Hindlimb muscle (tissue), 1 donor: Measurements from ENCODE around the gene COL4A2. TPM values are rescaled to one million over a fixed set of nuclear protein-coding genes. Genes with fewer than 3 reads are reported as not detected.
"Not testable (repeated sequence)": the region's sequence is repeated elsewhere in the genome, so short reads cannot be mapped to it uniquely, and the experiment has no call there.

Source experiments
- DNase-seq: peaks from one replicate; pipeline ENCODE4 v3.0.0-alpha.2; 2013
- polyA plus RNA-seq: library from polyadenylated mRNA; unstranded; fragments of 120-200 nt; gene quantifications from one replicate; pipeline ENCODE4 v1.2.1, GENCODE V29; 2013; ENCODE audit not compliant: insufficient read length

COL4A2 gene
- polyA plus RNA-seq, 1 donor = 562 TPM

DNA sequence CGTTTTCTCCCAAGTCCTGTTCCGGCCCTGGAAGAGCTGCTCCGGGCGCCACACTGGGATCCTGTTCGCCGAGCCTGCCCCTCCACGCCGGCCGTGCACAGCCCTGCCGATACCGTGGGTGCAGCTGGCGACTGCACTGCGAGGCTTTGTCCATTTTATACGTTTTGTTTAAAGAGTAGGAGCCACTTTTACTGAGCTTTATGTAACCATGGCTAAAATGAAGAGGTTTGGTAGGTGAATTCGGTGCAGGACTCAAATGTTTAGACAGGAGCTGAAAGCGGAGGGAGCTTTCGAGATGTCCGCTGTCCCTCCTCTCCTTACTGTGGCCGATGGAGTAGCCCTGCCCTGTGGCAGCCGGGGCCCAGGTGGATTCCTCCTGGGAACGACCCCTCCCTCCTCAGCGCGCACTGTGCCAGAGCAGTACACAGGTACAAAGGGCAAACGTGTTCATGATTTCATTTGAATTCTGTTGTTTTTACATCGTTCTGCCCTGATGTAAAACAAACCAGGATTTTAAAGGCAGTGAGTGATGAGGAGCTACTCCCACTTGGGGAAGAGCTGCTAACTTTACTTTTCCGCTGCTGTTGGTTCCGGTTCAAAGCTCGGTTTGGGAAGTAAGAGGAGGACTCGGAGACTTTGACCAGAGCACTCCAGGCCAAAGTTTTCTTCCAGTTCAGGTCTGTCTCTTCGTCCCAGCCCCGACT lies 1.7 kb downstream of the COL4A2 start:
- no peak for DNase-seq

DNA sequence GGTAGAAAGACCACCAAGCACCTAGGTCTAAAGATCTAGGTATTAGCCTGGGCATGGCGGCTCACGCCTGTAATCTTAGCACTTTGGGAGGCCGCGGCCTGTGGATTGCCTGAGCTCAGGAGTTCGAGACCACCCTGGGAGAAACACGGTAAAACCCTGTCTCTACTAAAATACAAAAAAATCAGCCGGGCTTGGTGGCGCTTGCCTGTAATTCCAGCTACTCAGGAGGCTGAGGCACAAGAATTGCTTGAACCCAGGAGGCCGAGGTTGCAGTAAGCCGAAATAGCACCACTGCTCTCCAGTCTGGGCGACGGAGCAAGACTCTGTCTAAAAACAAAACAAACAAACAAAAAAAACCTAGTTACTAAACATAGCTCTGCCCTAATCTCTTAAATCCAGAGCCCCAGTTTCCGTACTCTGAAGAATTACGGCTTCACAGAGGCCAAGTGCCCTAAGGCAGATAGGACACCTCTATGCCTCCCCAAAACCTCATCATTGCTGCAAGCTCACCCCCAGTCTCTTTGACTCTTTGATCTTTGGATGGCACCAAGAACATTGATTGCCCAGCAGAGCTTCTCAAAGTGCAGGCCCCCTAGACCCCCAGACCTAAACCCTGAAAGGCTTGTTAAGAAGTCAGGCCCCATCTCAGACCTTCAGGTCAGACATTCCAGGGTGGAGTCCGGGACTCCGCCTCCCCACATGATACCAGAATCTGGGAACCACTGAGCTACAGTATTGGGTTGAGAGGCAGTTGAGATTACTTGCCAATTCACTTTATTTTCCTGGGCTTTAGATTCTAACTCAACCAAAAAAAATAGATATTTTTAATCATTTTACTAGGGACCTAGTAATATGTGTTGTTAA lies 2.8 kb downstream of the COL4A2 start:
- no peak for DNase-seq

DNA sequence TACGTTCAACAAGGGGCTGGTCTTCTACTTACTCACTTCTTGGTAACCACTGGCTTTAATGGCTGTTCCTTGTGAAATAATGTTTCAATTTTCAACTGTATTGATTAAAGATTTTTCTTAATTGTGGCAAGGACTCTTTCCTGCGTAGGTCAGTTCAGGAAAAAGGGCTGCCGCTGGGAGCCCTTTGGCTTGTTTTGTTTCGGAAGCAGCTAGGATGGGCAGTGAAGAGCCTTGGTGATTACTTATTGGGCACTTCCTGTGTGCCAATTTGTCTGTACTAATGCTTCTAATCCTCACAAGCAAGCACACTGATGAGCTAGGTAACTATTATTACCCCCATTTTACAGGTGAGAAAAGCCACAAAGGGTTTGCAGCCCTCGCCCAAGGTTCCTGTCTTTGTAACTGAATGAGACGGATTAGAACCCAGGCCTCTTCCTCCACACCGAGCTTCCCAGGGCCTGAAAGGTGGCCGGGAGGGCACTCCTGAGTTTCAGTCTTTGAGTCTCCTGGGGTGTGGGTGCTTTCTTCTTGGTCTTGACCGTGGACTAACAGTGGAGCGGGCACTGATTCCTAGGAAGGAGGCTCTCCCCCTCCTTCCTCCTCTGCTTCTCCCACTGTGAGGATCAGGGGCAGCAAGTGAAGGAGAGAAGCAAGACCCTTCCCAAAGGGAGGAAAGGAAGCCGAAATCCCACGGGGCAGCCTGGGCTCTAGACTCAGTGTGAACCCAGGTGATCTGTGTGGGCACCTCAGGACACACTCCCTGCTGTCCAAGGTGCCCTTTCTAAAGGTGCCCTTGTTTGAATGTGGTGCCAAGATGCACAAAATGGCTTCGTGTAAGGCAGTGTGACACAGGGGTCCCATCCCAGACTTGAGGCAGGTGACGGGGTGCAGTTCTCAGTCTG lies 3.7 kb downstream of the COL4A2 start:
- DNase-seq = no peak

DNA sequence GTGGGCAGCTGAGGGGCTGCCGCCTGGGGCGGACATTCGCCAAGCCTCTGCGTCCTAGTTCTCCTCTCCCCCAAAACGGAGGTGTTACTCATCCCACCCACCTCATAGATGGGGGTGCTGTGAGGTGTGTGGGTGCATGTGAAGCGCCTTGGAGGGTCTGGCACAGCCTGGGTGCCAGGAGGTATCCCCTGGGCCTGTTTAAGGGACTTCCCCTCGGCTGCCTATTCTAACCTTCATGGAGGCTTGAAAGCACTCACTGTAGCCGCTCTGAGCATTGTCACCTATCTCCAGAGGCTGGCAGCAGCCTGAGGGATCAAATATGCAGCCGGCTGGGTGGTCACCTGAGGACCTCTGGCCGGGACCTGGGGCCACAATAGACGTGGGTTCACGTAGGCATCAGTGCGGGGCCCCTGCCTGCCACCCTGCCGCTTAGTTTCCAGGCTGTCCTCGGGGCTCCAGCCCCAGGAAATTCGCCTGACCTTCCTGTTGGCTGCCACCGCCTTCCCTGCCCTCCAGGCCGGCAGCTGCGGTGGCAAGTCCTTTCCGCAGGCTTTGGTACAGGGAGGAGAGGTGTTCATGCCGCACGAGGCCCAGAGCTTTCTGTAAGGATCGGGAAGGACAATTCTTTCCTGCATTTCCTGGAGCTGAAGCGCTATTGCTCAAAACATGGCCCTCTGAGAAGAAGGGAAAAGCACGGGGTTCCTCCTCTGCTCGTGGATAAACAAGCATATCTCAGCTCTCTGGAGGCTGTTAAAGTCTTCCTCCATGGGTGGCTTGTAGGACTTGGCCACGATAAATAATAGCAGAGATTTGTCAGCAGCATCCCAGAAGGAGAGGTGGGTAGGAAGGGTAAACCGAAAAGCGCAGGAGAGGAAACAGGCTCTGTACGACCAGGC lies 4.6 kb downstream of the COL4A2 start:
- DNase-seq = no peak

DNA sequence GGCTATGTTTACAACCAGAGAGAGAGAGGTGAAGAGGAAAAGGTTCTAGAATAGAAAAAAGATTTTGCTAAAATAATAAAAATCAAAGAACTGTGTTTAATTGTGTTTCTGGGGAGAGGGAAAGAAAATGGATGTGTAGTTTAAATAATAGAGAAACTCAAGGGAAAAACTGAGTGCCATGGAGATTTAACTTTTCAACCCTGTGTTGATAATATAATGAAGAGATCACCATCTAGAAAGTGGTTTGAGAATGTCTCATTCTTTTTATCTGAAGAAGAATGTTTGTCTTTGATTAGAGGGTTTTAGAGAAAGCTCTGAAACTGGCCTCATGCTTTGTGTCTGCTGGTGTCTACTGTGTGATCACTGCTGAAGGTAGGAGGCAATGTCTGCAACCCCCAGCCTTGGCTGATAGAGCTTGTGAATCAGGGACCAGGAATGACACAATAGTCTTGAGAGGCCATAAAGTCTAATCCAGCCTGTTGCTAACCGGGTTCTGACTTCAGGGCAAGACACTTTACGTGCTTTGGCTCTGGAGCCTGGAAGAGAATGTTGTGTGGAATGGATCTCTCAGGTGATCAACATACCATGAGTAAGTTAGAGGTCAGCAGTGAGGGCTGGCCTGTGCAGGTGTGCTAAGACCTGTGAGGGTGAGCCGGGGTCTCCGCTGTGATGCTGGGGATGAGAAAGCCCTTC lies 5.4 kb downstream of the COL4A2 start:
- DNase-seq = no peak

DNA sequence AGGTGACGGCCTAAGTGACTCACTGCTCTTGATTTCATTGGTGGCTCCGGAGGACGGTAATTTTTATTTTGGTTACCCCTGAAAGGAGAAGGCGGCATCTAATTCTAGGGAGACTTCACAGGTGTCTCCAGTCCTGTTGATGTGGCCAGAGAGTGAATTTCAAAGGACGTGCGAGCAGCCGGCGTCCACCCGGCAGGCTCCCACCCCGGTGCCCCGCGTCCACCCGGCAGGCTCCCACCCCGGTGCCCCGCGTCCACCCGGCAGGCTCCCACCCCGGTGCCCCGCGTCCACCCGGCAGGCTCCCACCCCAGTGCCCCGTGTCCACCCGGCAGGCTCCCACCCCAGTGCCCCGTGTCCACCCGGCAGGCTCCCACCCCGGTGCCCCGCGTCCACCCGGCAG lies 6.2 kb downstream of the COL4A2 start:
- not testable (repeated sequence) for DNase-seq

DNA sequence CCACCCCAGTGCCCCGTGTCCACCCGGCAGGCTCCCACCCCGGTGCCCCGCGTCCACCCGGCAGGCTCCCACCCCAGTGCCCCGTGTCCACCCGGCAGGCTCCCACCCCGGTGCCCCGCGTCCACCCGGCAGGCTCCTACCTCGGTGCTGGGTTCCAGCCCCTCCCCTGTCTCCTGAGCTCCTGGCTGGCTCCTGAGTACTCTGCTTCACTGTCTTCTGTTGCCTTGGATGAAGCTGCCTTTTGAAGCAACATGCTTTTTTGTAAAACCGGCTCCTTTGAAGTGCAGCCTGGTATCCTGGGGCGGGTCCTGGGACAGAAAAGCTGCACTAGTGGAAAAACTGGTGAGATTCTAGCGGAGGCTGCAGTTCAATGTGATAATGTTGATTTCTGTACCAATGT lies 6.6 kb downstream of the COL4A2 start:
- not testable (repeated sequence) for DNase-seq

DNA sequence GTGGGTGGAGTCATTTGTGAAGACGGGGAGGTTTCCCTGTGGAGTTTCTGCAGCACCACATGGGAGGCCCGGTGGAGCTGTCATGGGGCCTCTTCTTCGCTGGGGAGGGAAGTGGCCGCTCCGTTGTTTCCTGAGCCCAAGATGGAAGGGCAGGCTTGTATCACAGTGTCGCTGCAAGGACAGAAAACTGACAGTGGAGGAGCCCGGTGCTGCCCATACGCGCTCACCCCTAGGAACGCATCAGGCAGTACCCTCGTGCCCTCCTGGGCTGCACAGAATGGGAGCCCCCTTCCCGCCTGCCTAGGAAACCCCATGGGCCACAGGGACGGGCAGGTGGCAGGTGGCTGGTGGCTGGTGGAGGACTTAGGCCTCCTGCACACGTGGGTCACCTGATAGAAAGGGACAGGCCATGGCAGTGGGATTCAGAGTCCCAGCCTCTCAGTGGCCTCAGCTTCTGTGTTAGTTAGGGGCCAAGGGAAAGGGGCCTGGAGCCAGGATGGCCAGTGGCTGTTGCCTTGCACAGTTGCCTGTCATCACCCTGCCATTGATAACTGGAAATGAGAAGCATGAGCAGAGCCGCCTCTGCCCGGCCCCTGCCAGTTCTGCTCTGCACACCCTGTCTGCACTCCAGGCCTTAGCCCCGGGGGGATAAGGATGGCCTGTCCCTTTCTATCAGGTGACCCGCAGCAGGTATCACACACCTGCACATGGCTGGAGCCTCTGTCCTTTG lies 7.6 kb downstream of the COL4A2 start:
- no peak for DNase-seq

DNA sequence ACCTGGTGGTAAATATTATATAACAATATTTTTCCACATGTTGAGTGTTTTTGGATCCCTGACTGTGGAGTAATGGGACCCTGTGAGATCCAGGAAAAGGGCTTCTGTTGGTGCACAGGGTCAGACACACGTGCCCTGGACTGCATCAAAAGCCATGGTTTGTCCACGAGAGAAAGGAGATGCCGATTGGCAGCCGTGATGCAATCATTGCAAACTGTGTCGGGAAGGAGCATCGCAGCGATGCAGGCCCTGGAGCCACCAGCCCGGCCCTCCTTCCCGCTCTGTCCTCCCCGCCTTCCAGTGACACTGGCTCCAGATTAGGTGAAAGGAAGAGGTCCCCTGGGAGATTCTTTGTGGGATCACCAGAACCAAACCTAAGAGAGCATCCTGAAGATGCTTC lies 9.1 kb downstream of the COL4A2 start:
- DNase-seq = no peak

DNA sequence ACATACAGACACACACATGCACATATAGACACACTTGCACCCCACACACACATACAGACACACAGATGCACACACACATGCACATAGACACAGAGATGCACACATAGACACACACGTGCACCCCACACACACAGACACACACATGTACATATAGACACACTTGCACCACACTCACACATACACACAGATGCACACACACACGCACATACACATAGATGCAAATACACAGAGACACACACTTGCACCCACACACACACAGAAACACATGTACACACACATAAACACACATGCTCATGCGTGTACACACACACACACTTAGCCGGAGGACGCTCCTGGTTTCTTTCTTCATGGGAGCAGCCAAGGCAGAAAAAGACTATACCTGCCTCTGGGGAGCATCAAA lies 10.0 kb downstream of the COL4A2 start:
- DNase-seq = no peak

DNA sequence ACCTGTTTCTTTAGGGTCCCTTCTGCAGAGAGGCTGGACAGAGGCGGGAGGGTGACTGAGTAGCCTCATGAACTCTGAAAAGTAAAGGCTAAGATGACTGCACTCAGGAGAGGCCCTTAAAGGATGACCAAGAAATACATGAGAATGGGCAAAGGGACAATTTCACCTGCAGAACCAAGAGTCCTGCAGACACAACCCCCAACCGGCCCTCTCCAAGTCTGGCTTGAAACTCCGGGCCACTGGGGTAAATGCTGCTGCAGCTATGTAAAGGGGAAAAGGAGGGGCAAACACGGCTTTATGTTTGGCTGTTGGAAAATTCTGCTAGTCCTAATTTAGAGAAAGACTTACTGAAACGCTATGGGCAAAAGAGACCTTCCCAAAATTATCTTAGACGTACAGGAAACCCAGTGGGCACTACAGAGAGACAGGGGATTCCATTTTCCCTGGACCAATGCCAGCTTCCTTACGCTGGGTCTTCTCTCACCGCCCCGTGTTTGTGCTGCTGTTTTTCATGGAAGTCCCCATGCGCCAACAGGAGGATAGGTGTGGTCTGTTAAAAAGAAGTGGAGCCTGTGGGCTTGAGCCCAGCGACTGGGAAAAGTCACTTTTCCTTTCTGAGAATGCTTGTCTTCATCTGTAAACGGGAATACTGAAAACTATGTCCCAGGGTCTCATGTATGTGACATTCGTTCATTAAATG lies 10.6 kb downstream of the COL4A2 start:
- no peak for DNase-seq

DNA sequence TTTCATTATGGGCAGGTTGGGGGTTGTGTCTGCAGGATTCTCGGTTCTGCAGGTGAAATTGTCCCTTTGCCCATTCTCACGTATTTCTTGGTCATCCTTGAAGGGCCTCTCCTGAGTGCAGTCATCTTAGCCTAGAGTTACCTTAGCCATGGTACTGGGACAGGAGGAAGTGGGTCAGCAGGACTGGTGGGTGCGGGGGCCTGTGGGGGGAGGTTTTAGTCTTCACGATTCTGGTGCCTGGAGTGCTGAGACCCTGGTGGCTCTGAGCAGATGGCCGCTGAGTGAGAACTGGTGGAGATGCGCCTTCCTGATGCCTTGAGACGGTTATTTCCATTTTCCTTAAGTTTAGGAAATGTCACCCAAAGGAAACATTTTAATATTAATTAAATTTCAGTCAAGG lies 11.8 kb downstream of the COL4A2 start:
- DNase-seq = no peak

DNA sequence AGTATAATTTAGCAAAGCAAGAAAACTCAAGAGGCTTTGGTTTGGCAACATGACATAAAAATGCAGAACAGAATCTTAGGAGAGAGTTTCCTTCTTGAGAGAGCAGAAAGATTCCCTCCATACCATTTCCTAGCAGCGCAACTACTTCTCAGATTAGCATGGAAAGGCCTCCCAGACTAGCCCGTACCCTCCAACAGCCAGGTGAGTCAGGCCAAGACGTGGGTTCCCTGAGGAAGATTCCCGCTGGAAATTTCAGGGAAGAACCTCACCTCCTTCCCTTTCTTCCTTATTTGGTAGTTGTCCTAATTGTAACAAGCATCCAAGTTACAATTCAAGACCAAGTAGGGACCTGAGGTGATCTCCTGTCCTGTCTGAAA lies 12.3 kb downstream of the COL4A2 start:
- DNase-seq = no peak

DNA sequence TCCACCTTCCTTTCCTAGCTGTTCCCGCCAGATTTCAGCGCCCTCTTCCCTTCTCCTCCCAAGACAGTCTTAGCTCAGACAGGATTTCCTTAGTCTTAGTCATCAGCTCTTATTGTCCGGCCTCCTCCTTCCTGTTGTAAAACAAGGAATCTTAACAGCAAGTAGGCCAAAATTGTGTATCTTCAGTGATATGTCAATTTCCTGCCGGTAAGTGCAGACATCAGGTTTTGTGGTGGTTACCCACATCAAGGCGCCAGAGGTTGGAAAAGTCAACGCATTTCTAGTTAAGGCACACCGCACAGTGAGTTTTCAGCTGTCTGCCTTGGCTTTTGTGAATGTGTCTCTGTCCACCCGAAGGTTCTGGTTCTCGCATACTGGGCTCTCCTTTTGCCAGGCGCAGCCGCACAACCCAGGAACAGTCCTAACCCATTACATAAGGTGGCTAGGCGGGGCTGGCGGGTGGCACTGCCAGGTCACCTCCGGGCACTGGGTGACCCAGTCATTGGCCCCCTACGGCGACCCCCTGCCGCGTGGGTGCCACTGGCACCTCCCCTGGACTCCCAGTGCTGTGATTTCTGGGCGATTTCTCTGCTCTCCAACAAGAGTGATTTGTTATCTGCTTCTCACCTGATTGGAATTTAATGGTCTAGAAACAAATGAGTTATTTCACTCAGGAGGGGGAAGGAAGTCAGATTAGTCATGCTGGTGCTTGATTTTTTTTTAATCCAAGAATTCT lies 12.9 kb downstream of the COL4A2 start:
- no peak for DNase-seq

DNA sequence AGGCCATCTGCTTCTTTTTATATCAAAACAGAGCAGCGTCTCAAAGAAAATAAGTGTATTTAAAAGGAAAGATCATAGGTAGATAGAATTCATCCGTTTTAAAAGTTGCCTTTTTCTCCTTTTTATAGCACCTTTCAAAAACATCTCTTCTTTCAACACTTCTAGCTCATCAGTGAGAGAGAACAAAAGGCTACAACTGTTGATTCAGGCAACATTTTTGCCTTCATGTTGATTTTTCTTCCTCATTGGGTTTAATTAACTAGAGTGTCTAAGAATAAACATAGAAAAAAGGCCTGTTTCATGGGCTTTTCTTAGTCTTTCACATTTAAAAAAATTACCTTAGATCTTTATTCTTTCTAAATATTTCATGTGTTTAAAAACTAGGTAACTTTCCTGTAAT lies 13.6 kb downstream of the COL4A2 start:
- DNase-seq = no peak

DNA sequence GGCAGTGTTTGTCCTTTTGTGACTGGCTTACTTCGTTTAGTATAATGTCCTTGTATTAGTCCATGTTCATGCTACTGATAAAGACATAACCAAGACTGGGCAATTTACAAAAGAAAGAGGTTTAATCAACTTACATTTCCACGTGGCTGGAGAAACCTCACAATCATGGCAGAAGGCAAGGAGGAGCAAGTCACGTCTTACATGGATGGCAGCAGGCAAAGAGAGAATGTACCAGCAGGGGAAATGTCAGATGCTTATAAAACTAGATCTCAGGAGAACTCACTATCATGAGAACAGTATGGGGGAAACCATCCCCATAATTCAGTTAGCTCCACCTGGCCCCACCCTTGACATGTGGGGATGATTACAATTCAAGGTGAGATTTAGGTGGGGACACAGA lies 14.5 kb downstream of the COL4A2 start:
- not testable (repeated sequence) for DNase-seq

DNA sequence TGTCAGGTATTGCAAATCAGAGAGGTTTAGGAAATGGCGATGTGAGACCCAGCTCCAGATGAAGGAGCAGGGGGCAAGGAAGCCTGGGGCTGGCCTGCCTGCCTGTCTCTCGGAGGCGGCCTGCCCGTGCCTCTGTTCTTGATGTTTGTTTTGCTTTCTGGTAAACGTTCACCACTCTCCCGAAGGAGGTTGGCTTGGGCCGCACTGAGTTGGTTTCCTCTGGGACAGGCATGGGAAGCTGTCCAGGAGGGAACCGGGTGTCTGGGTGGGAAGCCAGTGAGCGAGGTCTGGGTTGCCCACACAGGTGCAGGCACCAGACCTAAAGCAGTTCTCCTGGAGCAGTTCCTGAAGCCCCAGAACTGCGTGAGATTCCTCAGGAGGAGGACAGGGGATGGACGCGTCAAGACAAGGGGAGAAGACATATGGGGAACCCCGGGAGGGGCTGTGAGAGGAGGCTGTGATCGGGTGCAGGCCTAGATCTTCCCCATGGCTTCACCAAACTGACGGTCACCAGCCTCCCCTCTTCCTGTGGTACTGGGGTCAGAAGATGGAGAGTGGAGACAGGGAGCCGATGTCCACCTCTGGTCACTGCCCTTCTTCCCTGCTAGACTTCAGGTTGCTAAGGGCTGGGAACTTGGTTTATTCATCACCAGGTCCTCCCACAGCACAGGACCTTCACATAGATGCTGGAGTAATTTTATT lies 15.2 kb downstream of the COL4A2 start:
- DNase-seq = no peak

DNA sequence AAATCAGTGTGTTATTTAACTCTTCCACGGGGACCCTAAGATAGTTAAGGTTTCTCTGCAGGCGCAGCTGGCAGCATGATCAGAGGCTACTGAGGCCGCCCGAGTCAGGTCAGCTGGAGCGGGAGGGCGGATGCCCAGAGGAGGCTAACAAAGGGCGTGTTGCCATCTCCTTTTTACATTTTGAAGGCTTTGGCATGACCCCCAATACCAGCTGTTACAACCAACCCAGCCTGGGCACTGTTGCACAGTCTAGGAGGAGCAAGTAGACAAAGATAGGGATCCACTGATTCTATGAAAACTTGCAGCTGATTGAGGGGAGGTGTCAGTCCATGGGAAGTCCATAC lies 15.7 kb downstream of the COL4A2 start:
- DNase-seq = no peak
